ENCODE data around the gene ABCC4. TPM values are rescaled to one million over a fixed set of nuclear protein-coding genes. Genes with fewer than 3 reads are reported as not detected.

Gene ABCC4
- total and polyA plus RNA-seq, 2 of the 13 experiments (the other 11 are each of a cell fraction or from before 2014, with no cell fraction given), result 4.2 to 11.3 TPM

DNA sequence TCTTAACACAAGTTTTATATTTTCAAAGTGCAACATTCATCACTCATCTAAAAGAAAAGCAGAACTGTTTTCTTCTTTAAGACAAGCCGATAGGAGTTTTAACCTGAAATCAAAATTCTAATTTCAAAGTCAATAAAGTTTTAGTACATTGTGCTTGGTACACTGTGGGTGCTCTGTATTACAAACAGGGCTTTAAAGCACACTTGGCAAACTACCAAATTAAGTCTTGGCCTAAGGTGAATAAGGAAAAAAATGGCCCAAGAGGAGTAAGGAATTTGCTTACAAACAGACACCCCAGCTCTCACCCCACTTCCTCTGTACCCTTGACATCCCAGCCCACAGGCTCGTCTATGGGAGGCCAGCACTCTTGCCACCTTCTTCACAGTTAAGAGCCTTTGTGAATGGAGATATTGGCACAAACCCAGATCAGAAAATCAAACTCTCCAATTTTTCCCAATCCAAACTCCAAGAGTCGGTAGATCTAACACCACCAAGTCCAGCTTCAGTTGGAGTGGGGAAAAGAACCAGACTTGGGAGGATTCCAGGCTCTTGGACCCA is 66.0 kb downstream of the ABCC4 start:
- H3K27me3 ChIP-seq (ENCODE audit: control insufficient read depth in 1 of 2, insufficient read depth in 2 of 2, low read length in 2 of 2), result no peaks in the 10 kb centered on the region
- ATAC-seq (no peak), DNase-seq (ENCODE audit: low spot score) (no peak), FAIRE-seq (no peak)
- no peak overlapping the region for H3K9ac ChIP-seq (ENCODE audit: insufficient read depth, low read depth, low read length)
- no TSS peak for BruUV-seq (replicated peaks)
- in situ Hi-C loops (cut with HindIII; ENCODE audit: extremely low pct_ligation_motif_present, low pct_unique_long_range_greater_than_20kb) (no loop called here), intact Hi-C loops (cut with micrococcal nuclease; ENCODE audit: unreplicated experiment) (no loop called here)
- CTCF ChIA-PET (ENCODE audit: low intra/inter-chr PET ratio, low total read pairs), result no interaction called here
- POLR2A ChIA-PET, result no interaction called here
- 97% methylated on average over 3 of the region's 3 CpGs for WGBS (ENCODE audit: low lambda C conversion rate)
- TF ChIP-seq TAF1 (CRISPR knock-in tag; IDR thresholded peaks at IDR 0.05) (no peak), ZNF7 (CRISPR knock-in tag; IDR thresholded peaks at IDR 0.05) (no peak), SMYD3 (CRISPR knock-in tag; IDR thresholded peaks at IDR 0.05) (no peak), PTBP1 (IDR thresholded peaks at IDR 0.05; ENCODE audit: low read depth, low read length, poor library complexity, severe bottlenecking) (no peak), ZMYM4 (CRISPR knock-in tag; IDR thresholded peaks at IDR 0.05) (no peak), ZSCAN12 (CRISPR knock-in tag; IDR thresholded peaks at IDR 0.05) (no peak), ONECUT2 (CRISPR knock-in tag; IDR thresholded peaks at IDR 0.05) (no peak), PRMT3 (CRISPR knock-in tag; IDR thresholded peaks at IDR 0.05; ENCODE audit: borderline replicate concordance, low read depth) (no peak), ZNF20 (CRISPR knock-in tag; IDR thresholded peaks at IDR 0.05) (no peak), NCOA1 (CRISPR knock-in tag; IDR thresholded peaks at IDR 0.05) (no peak), PRPF4 (IDR thresholded peaks at IDR 0.05; ENCODE audit: low read depth, low read length, poor library complexity, severe bottlenecking) (no peak), ZNF572 (CRISPR knock-in tag; IDR thresholded peaks at IDR 0.05) (no peak), TCF7 (IDR thresholded peaks at IDR 0.05; ENCODE audit: low read depth) (no peak)
- TF ChIP-seq, protein P1, sequence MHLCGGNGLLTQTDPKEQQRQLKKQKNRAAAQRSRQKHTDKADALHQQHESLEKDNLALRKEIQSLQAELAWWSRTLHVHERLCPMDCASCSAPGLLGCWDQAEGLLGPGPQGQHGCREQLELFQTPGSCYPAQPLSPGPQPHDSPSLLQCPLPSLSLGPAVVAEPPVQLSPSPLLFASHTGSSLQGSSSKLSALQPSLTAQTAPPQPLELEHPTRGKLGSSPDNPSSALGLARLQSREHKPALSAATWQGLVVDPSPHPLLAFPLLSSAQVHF (CRISPR knock-in tag; IDR thresholded peaks at IDR 0.05), result no peak
- H3K36me3 ChIP-seq (replicated peaks in 1 of 2; ENCODE audit: control insufficient read depth in 1 of 2, insufficient read depth in 2 of 2, low read length in 2 of 2), result no peaks in the 10 kb centered on the region
- no peak overlapping the region for H3K4me2 ChIP-seq (ENCODE audit: low read depth, low read length)
- no peak overlapping the region for H3K27ac ChIP-seq (ENCODE audit: extremely low read length, insufficient read depth, low read length)
- no peak overlapping the region for H2AFZ ChIP-seq (ENCODE audit: low read length)
- peaks cover 8% of the 10 kb centered on the region for H3K4me1 ChIP-seq (ENCODE audit: insufficient read depth, low read length)
- H3K9me3 ChIP-seq (ENCODE audit: low read length), result no peaks in the 10 kb centered on the region
- H4K20me1 ChIP-seq (ENCODE audit: insufficient read depth, low read length), result no peaks in the 10 kb centered on the region
- no peak overlapping the region for H3K4me3 ChIP-seq (replicated peaks in 1 of 3; ENCODE audit: insufficient read depth in 1 of 3, low read depth in 2 of 3, low read length in 3 of 3)
- H3K79me2 ChIP-seq (ENCODE audit: insufficient read depth, low read length), result no peaks in the 10 kb centered on the region

Measured in HepG2 (cell line).